GM19468 (cell line): Measurements from ENCODE around the gene PDE4B.
"Not testable (repeated sequence)": the region's sequence is repeated elsewhere in the genome, so short reads cannot be mapped to it uniquely, and the experiment has no call there.

Experiments used
- ATAC-seq: cut with Tn5 transposase; IDR thresholded peaks from one replicate; pipeline ENCODE4 v1.9.1; 2021; ENCODE audit warnings: mild to moderate bottlenecking, moderate library complexity, moderate number of reproducible peaks; ENCODE audit not compliant: unreplicated experiment; ENCODE audit errors: extremely low read depth

PDE4B gene

DNA sequence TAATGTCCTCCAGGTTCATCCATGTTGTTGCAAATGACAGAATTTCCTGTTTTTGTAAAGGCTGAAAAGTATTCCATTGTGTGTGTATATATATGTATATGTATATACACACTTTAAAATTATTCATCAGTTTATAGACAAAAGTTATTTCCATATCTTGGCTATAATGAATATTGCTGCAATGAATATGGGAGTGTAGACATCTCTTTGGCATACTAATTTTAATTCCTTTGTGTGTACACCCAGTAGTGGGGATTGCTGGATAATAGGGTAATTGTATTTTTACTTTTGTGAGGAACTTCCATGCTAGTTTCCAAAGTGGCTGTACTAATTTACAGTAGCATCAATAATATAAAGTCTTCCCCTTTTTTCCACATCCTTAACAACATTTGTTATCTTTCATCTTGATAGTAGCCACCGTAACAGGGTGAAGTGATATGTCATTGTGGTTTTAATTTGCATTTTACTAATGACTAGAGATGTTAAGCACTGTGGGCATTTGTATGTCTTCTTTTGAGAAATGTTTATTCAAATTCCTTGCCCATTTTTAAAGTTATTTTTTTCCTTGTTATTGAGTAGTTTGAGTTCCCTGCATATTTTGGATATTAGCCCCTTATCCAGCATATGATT is 243.0 kb downstream of the PDE4B start:
- ATAC-seq = no peak

DNA sequence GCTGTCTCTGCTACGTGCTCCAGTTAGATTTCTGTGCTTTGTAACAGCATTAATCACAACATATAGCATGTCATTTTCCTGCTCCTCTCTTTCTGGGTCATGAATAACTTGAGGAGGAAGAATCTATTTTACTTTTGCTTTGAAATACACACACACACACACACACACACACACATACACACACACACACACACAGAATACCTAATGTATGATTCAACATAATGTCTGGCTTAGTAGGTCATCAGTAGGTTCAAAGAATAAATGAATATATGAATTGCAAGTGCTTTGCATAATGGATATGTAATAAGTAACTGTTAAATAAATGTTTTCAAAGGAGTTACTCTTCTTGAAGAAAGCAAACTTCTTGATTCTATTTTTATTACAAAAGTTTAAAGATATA is 249.0 kb downstream of the PDE4B start:
- ATAC-seq = no peak

DNA sequence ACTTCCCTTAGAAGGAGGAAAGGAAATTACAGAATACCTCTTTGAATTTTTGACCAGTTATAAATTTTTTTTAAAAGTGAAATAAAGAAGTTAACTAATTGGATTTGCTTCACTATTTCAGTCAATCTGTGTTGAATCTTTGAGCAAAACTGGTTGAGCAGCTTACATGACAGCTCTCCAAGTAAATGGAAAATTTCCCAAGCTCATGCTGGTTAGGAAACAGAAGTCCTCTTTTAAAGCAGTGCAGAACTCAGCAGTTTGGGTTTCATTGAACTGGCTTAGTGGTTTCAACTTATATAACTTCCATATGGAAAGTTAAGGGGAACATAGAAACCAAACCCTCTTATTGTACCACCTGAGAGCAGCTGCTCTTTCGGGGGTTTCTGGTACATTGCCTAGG is 250.5 kb downstream of the PDE4B start:
- no peak for ATAC-seq

DNA sequence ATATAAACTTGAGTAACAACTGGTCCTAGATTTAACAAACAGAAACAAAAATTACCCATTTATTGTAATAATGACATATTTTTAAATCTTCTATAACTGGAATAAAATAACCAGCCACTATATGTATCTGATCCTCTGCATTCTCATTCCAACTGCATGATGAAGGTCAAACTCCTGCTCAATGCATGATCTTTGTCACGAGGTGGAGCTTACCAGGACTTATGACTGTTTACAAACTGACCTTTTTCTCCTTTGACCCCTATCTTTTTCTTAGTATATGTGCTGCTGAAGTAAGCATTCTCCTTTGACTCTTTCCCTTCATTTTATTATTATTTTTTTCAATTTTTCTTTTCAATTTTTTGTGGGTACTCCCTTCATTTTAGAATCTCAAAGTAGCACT is 252.2 kb downstream of the PDE4B start:
- ATAC-seq = no peak

DNA sequence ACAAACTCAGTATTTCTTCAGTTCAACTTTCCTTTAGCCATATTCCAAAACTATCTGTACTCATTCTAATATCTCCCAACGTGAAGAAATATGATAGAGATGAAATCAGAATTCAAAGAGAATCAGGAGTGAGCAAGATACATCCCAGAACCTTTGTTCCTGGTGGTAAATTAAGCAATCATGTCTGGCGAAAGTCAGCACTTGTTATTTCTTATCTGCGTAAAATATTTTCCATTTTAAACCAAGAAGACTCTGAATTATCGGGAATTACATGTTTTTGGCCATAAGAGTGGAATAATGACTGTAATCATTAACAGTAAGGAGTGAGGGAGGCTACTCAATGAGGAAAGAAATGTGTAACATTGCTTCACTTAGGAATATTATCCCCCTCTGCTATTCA is 253.7 kb downstream of the PDE4B start:
- ATAC-seq = no peak

DNA sequence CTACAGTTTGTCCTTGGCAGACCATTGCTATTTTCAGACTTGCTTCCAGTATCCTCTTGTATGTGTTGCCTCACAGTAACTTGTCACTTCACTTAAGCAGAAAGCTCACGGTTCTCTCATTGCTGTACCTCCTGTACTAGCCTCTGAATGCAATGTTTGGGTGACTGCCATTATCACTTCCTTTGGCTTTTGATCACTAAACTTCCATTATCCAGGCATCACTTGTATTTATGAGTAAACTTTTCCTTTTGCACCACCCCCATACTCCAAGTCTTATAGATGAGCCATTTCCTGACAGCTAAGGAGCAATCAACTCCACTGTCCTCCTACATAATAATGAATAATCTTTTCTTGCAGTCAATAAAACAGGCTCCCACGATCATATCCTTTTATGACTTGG is 255.3 kb downstream of the PDE4B start:
- no peak for ATAC-seq

DNA sequence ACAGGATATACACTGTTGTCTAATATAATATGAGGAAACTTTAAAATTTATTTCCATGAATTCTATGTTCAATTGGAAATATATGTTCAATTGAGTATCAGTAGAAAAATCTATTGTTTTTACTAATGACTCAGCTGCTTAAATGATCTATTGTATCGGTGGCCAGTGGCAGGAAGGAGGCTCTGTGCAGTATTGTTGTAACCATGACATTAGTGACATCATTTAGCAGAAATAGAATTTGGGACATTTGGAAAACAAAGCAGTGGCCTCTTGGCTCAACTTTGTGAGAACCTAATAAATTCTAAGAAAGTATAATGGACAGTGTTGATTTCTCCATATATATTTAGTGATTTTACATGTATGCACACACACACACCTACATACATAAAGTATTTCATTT is 257.4 kb downstream of the PDE4B start:
- ATAC-seq = no peak

DNA sequence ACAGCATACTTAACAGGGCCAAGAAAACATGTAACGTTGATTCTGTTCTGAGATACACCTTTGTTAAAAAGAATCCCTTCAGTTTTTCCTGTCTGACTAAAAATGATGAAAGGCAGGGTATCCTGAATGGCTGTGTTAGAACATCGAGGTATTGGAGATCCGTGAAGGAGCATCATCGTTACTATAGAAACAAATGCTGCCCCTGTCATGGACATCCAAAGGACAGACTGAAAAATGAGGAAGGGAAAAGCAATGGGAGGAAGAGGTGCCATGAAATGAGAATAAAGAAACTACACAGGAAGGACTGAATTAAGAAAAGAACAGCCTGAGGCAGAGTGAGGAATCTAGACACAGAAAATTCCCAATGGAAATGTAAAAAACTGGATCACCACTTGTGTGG is 257.9 kb downstream of the PDE4B start:
- ATAC-seq = no peak

DNA sequence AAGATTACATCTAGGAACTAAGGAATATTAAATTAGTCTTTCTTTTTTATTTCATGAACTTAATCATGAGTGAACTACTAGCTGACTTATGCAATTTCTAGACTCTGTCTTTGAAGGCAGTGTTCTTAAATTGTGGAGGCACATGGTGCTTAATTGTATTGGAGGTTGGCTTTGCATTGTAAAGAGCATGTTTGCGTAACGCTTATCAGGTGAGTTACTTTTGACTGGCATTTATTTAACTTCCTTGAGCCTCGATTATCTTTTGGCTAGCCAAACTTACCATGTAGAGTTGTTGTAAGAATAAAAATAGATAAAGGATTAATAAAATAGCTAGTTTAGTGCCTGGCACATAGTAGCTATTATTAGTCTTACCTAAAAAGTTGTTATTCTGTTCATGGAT is 262.4 kb downstream of the PDE4B start:
- no peak for ATAC-seq

DNA sequence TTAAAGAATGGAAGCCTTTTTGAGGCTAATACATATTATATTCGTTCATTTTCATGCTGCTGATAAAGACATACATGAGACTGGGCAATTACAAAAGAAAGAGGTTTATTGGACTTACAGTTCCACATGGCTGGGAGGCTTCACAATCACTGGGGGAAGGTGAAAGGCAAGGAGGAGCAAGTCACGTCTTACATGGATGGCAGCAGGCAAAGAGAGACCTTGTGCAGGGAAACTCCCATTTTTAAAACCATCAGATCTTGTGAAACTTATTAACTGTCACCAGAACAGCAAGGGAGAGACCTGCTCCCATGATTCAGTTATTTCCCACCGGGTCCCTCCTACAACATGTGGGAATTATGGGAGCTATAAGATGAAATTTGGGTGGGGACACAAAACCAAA is 264.8 kb downstream of the PDE4B start:
- not testable (repeated sequence) for ATAC-seq

DNA sequence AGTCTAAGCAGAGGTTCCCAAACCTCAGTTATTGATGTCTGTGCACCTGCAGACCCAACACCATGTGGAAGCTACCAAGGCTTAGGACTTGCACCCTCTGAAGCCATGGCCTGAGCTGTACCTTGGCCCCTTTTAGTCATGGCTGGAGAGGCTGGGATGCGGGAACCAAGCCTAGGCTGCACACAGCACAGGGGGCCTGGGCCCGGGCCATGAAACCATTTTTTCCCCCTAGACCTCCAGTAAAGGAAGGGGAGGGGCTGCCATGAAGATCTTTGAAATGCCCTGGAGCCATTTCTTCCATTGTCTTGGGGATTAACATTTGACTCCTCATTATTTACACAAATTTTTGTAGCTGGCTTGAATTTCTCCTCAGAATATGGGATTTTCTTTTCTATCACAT is 265.9 kb downstream of the PDE4B start:
- ATAC-seq = no peak

DNA sequence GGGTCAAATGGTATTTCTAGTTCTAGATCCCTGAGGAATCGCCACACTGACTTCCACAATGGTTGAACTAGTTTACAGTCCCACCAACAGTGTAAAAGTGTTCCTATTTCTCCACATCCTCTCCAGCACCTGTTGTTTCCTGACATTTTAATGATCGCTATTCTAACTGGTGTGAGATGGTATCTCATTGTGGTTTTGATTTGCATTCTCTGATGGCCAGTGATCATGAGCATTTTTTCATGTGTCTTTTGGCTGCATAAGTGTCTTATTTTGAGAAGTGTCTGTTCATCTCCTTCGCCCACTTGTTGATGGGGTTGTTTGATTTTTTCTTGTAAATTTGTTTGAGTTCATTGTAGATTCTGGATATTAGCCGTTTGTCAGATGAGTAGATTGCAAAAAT is 274.5 kb downstream of the PDE4B start:
- not testable (repeated sequence) for ATAC-seq

DNA sequence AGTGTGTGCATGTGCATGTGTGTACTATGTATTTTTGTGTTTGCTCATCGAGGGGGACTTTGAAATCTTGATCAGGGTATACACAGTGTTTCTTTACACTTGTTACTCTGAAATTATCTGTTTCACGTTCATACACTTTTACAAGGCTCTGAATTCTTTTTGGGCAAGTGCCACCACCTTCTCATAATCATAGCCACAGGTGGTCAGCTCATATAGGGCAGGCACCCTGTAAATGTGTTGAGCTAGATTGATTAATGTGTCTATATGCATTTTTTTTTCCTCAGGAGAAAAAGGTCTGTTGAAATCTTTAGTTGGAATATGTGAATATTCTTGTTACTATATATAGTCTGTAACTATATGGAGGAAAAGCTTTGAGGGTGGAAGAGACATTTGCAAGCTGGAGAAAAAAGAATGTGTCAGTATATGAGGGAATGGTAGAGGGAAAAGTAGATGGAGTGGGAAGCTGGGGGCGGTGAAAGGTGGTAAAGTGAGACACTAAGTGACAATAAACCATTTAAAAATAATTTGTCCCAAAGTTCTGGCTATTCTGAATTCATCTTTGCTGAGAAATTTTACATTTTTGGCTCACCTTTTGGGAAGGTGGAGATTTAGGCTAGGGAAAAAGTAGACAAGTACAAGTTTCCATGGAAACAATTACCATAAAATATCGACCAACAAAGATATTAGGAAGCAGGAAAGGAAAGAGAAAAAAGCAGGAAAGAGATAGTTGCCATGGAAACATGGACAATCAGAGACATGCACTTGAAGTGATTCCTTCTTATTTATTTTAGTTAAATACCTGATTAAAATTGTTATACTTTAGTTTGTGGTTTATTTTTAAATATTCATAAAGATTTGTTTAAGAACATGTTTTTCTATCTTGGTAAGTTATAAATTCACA is 277.5 kb downstream of the PDE4B start:
- no peak for ATAC-seq

DNA sequence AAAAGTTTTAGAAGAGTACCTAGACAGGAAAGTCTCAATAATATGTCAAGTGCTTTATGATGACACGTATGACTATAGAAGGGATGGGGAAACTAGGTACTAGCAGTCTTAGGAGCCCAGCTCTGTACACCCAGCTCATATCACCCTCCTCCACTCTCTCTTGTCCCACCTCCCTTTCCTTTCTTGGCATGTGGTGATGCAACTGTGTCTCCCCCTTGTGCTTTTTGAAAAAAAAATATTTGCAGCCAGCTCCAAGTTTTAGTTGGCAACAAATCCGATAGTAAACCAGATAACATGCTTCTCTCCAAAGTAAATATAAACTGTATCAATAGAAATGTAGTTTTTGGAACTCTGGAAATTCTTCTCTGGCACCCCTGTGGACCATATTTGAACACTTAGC is 280.7 kb downstream of the PDE4B start:
- ATAC-seq = no peak

DNA sequence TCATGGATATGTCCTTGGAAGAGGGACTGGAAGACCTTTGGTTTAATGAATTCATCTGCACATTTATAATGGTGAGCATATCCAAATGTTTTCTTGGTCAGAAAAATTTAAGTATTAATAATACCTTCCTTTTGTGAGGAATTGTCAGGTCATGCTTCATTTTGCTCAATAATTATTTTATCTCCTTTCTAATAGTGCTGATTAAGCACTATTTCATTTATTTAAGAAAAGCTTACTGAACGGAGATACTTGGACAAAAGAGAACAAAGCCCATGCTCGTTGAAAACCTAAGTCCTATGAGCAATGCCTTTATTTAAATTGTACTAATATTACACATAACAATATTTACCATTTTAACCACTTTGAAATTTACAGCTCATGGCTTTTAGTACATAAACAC is 281.5 kb downstream of the PDE4B start:
- no peak for ATAC-seq

DNA sequence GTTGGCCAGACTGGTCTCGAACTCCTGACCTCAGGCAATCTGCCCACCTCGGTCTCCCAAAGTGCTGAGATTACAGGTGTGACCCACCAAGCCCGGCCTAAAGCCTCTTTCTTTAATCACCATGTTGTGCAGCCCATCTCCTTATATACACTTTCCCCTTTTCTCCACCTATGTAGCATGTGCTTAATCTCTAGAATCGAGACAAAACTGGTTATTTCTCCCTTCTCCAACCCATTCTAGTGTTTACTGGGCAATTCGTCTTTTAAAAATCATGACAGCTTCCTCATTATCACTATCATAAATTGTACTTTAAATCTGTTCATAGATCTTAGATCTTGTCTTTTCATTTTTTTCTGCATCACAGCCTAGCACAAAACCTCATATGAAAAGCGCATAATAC is 285.7 kb downstream of the PDE4B start:
- ATAC-seq = no peak

DNA sequence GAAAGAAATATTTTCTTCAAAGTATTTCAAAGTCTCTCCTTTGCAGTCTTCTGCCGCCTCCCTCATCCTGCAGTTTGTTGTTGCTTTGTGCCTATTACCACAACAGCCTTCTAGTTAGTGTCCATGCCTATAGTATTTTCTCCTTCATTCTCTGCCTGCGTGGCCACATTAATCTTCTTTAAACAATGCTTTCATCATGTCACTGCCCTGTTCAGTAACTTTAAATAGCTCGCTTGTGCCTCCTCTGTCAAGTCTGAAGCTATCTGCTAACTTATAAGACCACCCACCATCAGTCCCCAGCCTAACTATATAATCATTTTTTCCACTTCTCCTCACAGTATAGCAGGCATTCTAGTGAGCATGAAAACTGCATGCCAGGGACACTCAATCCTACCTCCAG is 290.3 kb downstream of the PDE4B start:
- no peak for ATAC-seq

DNA sequence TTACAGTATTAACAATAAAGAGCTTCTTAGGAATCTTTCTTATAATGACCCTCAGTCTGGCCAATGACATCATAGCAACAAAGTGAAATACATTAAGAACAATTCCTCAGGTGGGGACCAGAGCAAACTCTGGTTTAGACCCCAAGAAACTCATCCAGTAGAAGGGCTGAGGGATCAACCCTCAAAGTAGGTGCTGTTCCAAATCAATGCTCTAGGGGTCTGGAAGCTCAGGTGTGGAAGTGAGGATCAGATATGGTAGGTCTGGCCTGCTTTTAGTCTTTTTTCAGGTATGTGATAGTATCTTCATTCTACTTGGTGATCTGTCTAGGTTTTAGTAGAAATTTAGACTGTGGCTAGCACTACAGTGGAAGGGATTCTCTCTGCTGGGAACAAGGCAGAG is 291.7 kb downstream of the PDE4B start:
- ATAC-seq = no peak

DNA sequence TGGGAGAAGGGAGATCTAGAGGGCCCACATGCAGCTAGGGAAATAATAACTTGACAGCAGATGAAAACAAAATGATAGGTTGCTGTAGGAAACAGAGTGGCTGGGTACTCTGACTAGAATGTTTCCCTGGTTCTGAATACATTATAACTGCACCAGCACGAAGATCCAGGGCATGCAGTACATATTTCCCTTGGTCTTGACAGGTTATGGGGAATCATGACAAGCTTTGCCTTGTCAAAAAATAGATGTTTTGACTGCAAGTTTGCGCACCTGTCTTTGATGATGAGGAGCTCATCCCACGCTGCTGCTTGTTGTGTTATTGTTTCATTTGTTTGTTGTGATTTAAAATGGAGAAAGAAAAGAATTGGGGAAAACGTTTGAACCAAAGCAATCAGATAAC is 292.9 kb downstream of the PDE4B start:
- no peak for ATAC-seq

DNA sequence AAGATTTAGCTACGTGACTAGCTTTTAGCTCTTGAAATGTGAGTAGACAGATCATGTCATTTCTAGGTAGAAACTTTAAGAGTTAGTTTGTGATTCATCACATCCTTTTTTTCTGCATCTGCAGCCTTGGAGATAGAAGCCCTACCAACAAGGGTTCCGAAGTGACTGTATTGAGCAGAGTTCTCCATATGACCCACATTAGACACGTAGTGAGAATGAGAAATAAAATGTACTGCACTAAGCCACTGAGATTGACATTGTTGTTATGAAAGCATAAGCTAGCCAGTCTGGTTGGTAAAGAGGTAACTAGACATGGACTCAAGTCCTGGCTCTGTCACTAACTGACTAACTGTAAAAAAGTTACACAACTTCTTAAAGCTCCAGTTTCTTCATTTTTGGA is 296.1 kb downstream of the PDE4B start:
- no peak for ATAC-seq

DNA sequence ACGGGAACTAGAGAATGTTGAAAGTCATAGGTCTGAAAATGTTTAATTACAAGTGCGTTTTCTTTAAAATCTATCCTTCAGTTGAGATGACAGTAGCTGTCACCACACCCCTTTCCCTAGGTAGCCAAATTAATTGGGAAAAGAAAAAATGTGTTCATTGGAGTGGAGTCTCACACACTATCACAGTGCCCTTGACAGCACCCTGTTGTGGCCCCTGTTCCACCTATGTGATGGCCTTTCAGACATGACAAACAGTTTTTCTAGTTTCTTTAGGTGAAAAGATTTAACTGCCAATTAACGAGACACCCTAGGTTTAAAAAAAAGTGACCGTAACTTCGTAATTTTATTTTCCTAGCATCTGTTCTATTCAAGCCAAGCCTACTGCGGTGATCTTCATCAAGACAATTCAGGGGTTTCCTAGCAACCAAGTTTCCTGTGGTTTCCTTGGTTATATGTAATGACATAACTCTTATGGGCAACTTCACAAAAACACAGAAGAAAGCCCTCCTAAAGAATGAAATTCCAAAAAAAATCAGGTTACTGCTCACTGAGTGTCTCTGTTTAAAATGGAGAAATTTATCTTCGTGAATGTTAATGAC is 298.3 kb downstream of the PDE4B start:
- ATAC-seq = no peak
